ENCODE measurements around the gene TTI1.

TTI1 gene

DNA sequence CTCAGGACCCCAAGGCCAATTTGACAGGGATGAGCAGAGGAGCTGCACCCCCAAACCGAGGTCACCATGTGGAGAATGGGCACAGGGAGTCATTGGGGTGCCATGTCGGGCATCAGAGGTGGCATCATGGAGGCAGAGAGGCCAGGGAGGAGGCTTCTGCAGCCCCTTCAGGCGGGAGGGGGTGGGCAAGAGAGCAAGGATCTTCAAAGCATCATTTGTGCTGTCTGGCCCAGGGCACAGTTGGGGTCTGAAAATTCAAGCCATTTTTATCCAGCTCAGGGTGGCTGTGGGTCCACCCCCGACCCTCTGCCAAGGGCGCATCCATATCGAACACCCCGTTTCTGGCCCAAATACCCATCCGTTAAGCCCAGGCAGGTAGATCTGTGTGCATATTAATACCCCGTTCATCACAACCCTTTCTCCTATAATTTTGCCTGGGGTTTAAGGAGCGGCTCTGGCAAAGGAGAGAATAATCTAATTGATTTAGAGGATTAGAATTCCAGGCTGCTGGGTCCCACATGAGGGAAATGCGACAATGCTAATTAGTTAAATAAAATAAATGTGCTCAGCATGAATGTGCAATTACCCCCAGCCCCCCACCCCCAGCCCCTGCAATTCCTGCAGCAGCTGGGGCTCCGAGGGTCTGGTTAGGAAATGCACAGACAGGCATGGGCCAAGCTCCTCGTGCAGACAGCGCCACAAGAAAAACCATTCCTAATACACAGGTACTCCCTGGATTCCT, 98.5 kb downstream of the TTI1 start:
- no peak for DNase-seq

GRCh38 chr20:37933786-37934633, 99.2 kb downstream of the TTI1 start:
- no peak for DNase-seq

Data from NCI-H2081 (cell line).